Testis (tissue), 2 donors: ENCODE data around the gene TBC1D17.
"Not testable (repeated sequence)": the region's sequence is repeated elsewhere in the genome, so short reads cannot be mapped to it uniquely, and the experiment has no call there.

ENCODE experiments used
- POLR2A ChIP-seq: fragments of 450-650 bp; IDR thresholded peaks from one replicate; pipeline ENCODE4 v1.6.1; 2017; ENCODE audit warnings: antibody characterized with exemption, mild to moderate bottlenecking, moderate library complexity
- TF ChIP-seq, protein P1 (sequence below), 3 experiments: fragments of 450-650 bp in 2 of 3; fragments of 200-600 bp in 1 of 3; sonication (generic) in 1 of 3; IDR thresholded peaks; one replicate each; pipeline ENCODE4 v1.5.1; 2016 to 2019; ENCODE audit warnings: antibody characterized with exemption in 3 of 3, mild to moderate bottlenecking in 2 of 3, moderate library complexity in 1 of 3

DNA sequence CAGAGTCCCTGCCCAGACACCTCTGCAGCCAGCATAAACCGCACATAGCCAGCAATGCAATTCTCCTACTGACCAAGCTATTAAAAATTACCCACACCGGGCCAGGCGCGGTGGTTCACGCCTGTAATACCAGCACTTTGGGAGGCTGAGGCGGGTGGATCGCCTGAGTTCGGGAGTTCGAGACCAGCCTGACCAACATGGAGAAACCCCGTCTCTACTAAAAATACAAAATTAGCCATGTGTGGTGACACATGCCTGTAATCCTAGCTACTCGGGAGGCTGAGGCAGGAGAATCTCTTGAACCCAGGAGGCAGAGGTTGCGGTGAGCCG, 47.3 kb downstream of the TBC1D17 start:
- TF ChIP-seq, protein P1, sequence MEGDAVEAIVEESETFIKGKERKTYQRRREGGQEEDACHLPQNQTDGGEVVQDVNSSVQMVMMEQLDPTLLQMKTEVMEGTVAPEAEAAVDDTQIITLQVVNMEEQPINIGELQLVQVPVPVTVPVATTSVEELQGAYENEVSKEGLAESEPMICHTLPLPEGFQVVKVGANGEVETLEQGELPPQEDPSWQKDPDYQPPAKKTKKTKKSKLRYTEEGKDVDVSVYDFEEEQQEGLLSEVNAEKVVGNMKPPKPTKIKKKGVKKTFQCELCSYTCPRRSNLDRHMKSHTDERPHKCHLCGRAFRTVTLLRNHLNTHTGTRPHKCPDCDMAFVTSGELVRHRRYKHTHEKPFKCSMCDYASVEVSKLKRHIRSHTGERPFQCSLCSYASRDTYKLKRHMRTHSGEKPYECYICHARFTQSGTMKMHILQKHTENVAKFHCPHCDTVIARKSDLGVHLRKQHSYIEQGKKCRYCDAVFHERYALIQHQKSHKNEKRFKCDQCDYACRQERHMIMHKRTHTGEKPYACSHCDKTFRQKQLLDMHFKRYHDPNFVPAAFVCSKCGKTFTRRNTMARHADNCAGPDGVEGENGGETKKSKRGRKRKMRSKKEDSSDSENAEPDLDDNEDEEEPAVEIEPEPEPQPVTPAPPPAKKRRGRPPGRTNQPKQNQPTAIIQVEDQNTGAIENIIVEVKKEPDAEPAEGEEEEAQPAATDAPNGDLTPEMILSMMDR (IDR thresholded peaks at IDR 0.05), result not testable (repeated sequence)
- TF ChIP-seq POLR2A, result not testable (repeated sequence)
